8988T (cell line): ENCODE data around the gene FKBP1B.
"Not testable (repeated sequence)": the region's sequence is repeated elsewhere in the genome, so short reads cannot be mapped to it uniquely, and the experiment has no call there.

Source experiments
- DNase-seq: peaks from one replicate; pipeline ENCODE4 v3.0.0; 2011

The FKBP1B gene

DNA sequence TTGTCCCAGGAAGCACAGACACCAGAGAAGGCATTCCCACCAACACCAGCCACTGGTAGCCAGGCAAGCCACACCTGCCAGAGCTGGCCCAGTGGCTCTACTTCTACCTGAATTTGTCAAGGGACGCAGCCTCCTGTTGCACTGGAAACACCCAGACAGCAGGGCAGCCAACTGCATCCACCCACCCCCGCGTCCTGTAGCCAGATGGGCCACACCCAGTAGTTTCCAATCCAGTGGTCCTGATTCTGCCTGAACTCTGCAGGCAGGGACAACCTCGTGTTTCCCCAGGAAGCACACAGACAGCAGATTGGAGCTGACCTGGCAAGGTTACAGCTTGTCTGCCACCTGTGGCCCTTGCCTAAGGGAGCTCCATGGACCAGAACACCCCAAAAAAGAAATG, 55.4 kb downstream of the FKBP1B start:
- DNase-seq = no peak

DNA sequence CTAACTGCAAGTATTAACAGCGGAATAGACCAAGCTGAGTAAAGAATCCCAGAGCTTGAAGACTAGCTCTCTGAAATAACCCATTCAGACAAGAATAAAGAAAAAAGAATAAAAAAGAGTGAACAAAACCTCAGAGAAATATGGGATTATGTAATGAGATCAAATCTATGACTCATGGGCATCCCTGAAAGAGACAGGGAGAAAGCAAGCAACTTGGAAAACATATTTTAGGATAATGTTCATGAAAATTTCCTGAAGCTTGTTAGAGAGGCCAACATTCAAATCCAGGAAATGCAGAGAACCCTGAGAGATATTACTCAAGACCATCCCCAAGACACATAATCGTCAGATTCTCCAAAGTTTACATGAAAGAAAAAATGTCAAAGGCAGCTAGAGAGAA, 56.3 kb downstream of the FKBP1B start:
- DNase-seq = no peak

- no peak for DNase-seq
Observed at GRCh38 chr2:24106786-24107185, 57.2 kb downstream of the FKBP1B start.

DNA sequence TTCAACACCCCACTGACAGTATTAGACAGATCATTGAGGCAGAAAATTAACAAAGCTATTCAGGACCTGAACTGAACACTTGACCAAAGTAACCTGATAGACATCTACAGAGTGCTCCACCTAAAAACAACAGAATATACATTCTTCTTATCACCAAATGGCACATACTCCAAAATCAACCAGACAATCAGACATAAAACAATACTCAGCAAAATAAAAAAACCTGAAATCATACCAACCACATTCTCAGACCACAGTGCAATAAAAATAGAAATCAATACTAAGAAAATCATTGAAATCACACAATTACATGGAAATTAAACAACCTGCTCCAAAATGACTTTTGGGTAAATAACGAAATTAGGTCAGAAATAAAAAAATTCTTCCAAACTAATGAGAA, 57.8 kb downstream of the FKBP1B start:
- DNase-seq = no peak

DNA sequence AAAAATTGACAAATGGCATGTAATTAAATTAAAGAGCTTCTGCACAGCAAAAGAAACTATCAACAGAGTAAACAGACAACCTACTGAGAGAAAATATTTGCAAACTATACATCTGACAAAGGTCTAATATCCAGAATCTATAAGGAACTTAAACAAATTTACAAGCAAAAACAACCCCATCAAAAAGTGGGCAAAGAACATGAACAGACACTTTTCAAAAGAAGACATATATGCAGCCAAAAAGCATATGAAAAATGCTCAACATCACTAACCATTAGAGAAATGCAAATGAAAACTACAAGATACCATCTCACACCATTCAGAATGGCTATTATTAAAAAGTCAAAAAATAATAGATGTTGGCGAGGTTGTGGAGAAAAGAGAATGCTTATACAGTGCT, 59.9 kb downstream of the FKBP1B start:
- DNase-seq = not testable (repeated sequence)

DNA sequence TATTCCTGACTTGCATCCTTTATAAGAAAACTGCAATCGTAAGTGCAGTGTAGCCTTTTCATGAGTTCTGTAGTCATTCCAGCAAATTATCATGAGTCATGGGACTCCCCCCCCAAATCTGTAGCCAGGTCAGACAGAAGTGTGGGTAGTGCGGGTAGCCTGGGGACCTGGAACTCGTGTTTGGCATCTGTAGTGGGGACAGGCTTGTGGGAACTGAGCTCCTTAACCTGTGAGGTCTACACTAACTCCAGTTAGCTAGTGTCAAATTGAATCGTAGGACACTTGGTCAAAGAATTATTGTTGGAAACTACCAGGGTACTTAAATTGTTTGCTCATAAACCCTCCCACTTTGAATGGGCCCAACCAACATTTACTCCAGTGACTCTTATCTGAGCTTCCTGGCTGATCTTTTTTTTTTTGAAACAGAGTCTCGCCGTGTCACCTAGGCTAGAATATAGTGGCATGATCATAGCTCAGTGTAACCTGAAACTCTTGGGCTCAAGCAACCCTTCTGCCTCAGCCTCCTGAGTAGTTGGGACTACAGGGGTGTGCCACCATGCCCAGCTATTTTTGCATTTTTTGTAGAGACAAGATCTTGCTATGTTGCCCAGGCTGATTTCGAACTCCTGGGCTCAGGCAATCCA, 61.2 kb downstream of the FKBP1B start:
- no peak for DNase-seq

- DNase-seq = no peak
Observed at GRCh38 chr2:24111407-24111901, 61.9 kb downstream of the FKBP1B start.
